GM21526 (cell line): ENCODE results near the gene SGMS1.
"Not testable (repeated sequence)": the region's sequence is repeated elsewhere in the genome, so short reads cannot be mapped to it uniquely, and the experiment has no call there.

Experiments used
- ATAC-seq: cut with Tn5 transposase; IDR thresholded peaks from one replicate; pipeline ENCODE4 v1.9.1; 2021; ENCODE audit warnings: moderate library complexity; ENCODE audit not compliant: unreplicated experiment, low FRiP score

Gene SGMS1

GRCh38 chr10:50541921-50542320 lies 81.8 kb downstream of the SGMS1 start:
- ATAC-seq: peak; percentile 36

GRCh38 chr10:50541317-50541716 lies 82.4 kb downstream of the SGMS1 start:
- no peak for ATAC-seq

GRCh38 chr10:50540826-50541122 lies 83.0 kb downstream of the SGMS1 start:
- ATAC-seq: peak; percentile 2

GRCh38 chr10:50540069-50540825 lies 83.5 kb downstream of the SGMS1 start:
- peak; percentile 49 for ATAC-seq

GRCh38 chr10:50538555-50539398 lies 85.0 kb downstream of the SGMS1 start:
- ATAC-seq: no peak

GRCh38 chr10:50536617-50537240 lies 87.0 kb downstream of the SGMS1 start:
- no peak for ATAC-seq

GRCh38 chr10:50534748-50535376 lies 88.9 kb downstream of the SGMS1 start:
- not testable (repeated sequence) for ATAC-seq

- ATAC-seq: no peak
These were observed 90.5 kb downstream of the SGMS1 start for GRCh38 chr10:50533296-50533695.

GRCh38 chr10:50531388-50532077 lies 92.2 kb downstream of the SGMS1 start:
- ATAC-seq: no peak

GRCh38 chr10:50529660-50530059 lies 94.1 kb downstream of the SGMS1 start:
- no peak for ATAC-seq

- ATAC-seq: no peak
These were observed 95.5 kb downstream of the SGMS1 start for GRCh38 chr10:50528206-50528605.

GRCh38 chr10:50527442-50528043 lies 96.2 kb downstream of the SGMS1 start:
- no peak for ATAC-seq

- no peak for ATAC-seq
These were observed 97.6 kb downstream of the SGMS1 start for GRCh38 chr10:50526185-50526584.

- no peak for ATAC-seq
These were observed 100.4 kb downstream of the SGMS1 start for GRCh38 chr10:50523357-50523756.

GRCh38 chr10:50522908-50523307 lies 100.8 kb downstream of the SGMS1 start:
- ATAC-seq: no peak

- no peak for ATAC-seq
These were observed 103.6 kb downstream of the SGMS1 start for GRCh38 chr10:50520115-50520514.

GRCh38 chr10:50517626-50518025 lies 106.1 kb downstream of the SGMS1 start:
- no peak for ATAC-seq

GRCh38 chr10:50516171-50516570 lies 107.6 kb downstream of the SGMS1 start:
- ATAC-seq: no peak

GRCh38 chr10:50515420-50515819 lies 108.3 kb downstream of the SGMS1 start:
- no peak for ATAC-seq

GRCh38 chr10:50514995-50515394 lies 108.8 kb downstream of the SGMS1 start:
- no peak for ATAC-seq
